ENCODE results near the gene ZSWIM6.

Gene ZSWIM6

GRCh38 chr5:61332851-61333320 is 828 bp downstream of the ZSWIM6 start:
- peak; percentile 80 for DNase-seq (ENCODE audit: low spot score)

- DNase-seq (ENCODE audit: low spot score): peak; percentile 48
Observed at GRCh38 chr5:61333321-61333953, 1.4 kb downstream of the ZSWIM6 start.

- no peak for DNase-seq (ENCODE audit: low spot score)
Observed at GRCh38 chr5:61333954-61334867, 2.2 kb downstream of the ZSWIM6 start.

- peak; percentile 42 for DNase-seq (ENCODE audit: low spot score)
Observed at GRCh38 chr5:61334868-61335615, 3.0 kb downstream of the ZSWIM6 start.

- no peak for DNase-seq (ENCODE audit: low spot score)
Observed at GRCh38 chr5:61339764-61340163, 7.7 kb downstream of the ZSWIM6 start.

GRCh38 chr5:61340775-61341361 is 8.8 kb downstream of the ZSWIM6 start:
- no peak for DNase-seq (ENCODE audit: low spot score)

GRCh38 chr5:61342071-61342501 is 10.0 kb downstream of the ZSWIM6 start:
- peak; percentile 58 for DNase-seq (ENCODE audit: low spot score)

GRCh38 chr5:61344187-61344944 is 12.3 kb downstream of the ZSWIM6 start:
- DNase-seq (ENCODE audit: low spot score): no peak

GRCh38 chr5:61346511-61346910 is 14.5 kb downstream of the ZSWIM6 start:
- DNase-seq (ENCODE audit: low spot score): no peak

- DNase-seq (ENCODE audit: low spot score): no peak
Observed at GRCh38 chr5:61347080-61347479, 15.0 kb downstream of the ZSWIM6 start.

GRCh38 chr5:61348447-61348846 is 16.4 kb downstream of the ZSWIM6 start:
- no peak for DNase-seq (ENCODE audit: low spot score)

GRCh38 chr5:61349935-61350334 is 17.9 kb downstream of the ZSWIM6 start:
- no peak for DNase-seq (ENCODE audit: low spot score)

- no peak for DNase-seq (ENCODE audit: low spot score)
Observed at GRCh38 chr5:61350535-61350934, 18.5 kb downstream of the ZSWIM6 start.

GRCh38 chr5:61351733-61352132 is 19.7 kb downstream of the ZSWIM6 start:
- DNase-seq (ENCODE audit: low spot score): no peak

GRCh38 chr5:61352180-61352579 is 20.1 kb downstream of the ZSWIM6 start:
- no peak for DNase-seq (ENCODE audit: low spot score)

GRCh38 chr5:61352612-61353156 is 20.6 kb downstream of the ZSWIM6 start:
- DNase-seq (ENCODE audit: low spot score): no peak

GRCh38 chr5:61353293-61353692 is 21.2 kb downstream of the ZSWIM6 start:
- DNase-seq (ENCODE audit: low spot score): no peak

GRCh38 chr5:61354199-61354598 is 22.1 kb downstream of the ZSWIM6 start:
- no peak for DNase-seq (ENCODE audit: low spot score)

- DNase-seq (ENCODE audit: low spot score): peak; percentile 36
Observed at GRCh38 chr5:61357745-61358144, 25.7 kb downstream of the ZSWIM6 start.

- DNase-seq (ENCODE audit: low spot score): no peak
Observed at GRCh38 chr5:61362796-61363368, 30.8 kb downstream of the ZSWIM6 start.

Measured in kidney tubule cell (primary cell).